Measurements from ENCODE around the gene SLC9A1. TPM values are rescaled to one million over a fixed set of nuclear protein-coding genes. Genes with fewer than 3 reads are reported as not detected.

Gene SLC9A1
- total and polyA plus RNA-seq, 2 of the 8 experiments (the other 6 are each of a cell fraction or from before 2014, with no cell fraction given) = 11.3 to 25.1 TPM

DNA sequence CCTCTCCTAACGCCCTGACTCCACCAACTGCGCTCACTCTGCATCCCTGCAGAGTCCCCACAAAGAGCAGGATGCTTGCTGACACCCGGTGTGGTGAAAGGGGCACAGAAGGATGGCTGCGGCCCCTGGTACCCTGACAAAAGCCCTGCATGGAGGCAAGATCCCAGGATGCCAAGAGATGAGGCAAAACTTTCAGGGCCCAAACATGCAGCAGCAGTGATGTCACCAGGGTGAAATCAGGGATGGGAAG lies 36.6 kb downstream of the SLC9A1 start (continued):
- TF ChIP-seq SUZ12 (IDR thresholded peaks at IDR 0.05; ENCODE audit: low read length) = no peak
- TF ChIP-seq, protein P1, sequence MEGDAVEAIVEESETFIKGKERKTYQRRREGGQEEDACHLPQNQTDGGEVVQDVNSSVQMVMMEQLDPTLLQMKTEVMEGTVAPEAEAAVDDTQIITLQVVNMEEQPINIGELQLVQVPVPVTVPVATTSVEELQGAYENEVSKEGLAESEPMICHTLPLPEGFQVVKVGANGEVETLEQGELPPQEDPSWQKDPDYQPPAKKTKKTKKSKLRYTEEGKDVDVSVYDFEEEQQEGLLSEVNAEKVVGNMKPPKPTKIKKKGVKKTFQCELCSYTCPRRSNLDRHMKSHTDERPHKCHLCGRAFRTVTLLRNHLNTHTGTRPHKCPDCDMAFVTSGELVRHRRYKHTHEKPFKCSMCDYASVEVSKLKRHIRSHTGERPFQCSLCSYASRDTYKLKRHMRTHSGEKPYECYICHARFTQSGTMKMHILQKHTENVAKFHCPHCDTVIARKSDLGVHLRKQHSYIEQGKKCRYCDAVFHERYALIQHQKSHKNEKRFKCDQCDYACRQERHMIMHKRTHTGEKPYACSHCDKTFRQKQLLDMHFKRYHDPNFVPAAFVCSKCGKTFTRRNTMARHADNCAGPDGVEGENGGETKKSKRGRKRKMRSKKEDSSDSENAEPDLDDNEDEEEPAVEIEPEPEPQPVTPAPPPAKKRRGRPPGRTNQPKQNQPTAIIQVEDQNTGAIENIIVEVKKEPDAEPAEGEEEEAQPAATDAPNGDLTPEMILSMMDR (IDR thresholded peaks at IDR 0.05; ENCODE audit: control extremely low read depth in 1 of 3, insufficient read depth in 1 of 3, low read depth in 1 of 3, low read length in 3 of 3) = no peak
- no peak for TF ChIP-seq HDAC2 (IDR thresholded peaks at IDR 0.05; ENCODE audit: borderline replicate concordance in 1 of 2, low read depth in 2 of 2, low read length in 2 of 2)
- no peak for TF ChIP-seq BACH1 (IDR thresholded peaks at IDR 0.05; ENCODE audit: low read length)
- TF ChIP-seq POLR2AphosphoS5 (IDR thresholded peaks at IDR 0.05; ENCODE audit: low read depth, low read length) = no peak

Measured in H1 (cell line).